Thyroid gland (tissue), 4 donors: ENCODE measurements around the gene PTGDS. TPM values are rescaled to one million over a fixed set of nuclear protein-coding genes. Genes with fewer than 3 reads are reported as not detected.

ENCODE experiments used
- DNase-seq, 2 donors: peaks; one replicate each; pipeline ENCODE4 v3.0.0-alpha.2; 2019
- H3K27ac ChIP-seq, 3 donors: fragments of 200-600 bp; sonication (generic); 1 replicate in 2 of 3; 2 replicates in 1 of 3; pipeline ENCODE4 v1.5.1; 2016 to 2019; ENCODE audit warnings: mild to moderate bottlenecking in 1 of 3, moderate library complexity in 1 of 3
- H3K27me3 ChIP-seq: fragments of 200-600 bp; sonication (generic); one replicate; pipeline ENCODE4 v1.5.1; 2019
- H3K36me3 ChIP-seq, 2 donors: fragments of 200-600 bp; sonication (generic); one replicate each; pipeline ENCODE4 v1.5.1; 2016 to 2019
- H3K4me1 ChIP-seq, 2 donors: fragments of 200-600 bp; sonication (generic); one replicate each; pipeline ENCODE4 v1.5.1; 2017 to 2019
- H3K4me3 ChIP-seq, 3 donors: fragments of 200-600 bp; sonication (generic); replicated peaks in 1 of 3; 1 replicate in 2 of 3; 2 replicates in 1 of 3; pipeline ENCODE4 v1.5.1; 2016; ENCODE audit warnings: mild to moderate bottlenecking in 1 of 3
- H3K9me3 ChIP-seq: fragments of 200-600 bp; sonication (generic); one replicate; pipeline ENCODE4 v1.5.1; 2017
- POLR2A ChIP-seq, 2 donors: fragments of 450-650 bp; IDR thresholded peaks; one replicate each; pipeline ENCODE4 v1.6.1; 2017; ENCODE audit warnings: antibody characterized with exemption in 2 of 2, mild to moderate bottlenecking in 2 of 2, moderate library complexity in 1 of 2
- WGBS, 2 donors: methylation state at CpG; one replicate each; pipeline ENCODE4 v1.1.5; 2017; 5-methylcytosine and 5-hydroxymethylcytosine counted together
- intact Hi-C: fragments of 100-400 bp; cut with DNase I; formaldehyde crosslinking; loops from one replicate; pipeline ENCODE4 v1.15.1; 2023
- total RNA-seq, 4 donors: library from RNA; depleted of rRNA; stranded (reverse); fragments of >200 nt; gene quantifications; one replicate each; pipeline ENCODE4 v1.2.3, GENCODE V29; 2016
- TF ChIP-seq, protein P1 (sequence below), 6 experiments: fragments of 200-600 bp in 3 of 6; fragments of 450-650 bp in 3 of 6; sonication (generic) in 3 of 6; IDR thresholded peaks; one replicate each; pipeline ENCODE4 v1.5.1; 2016 to 2019; ENCODE audit warnings: antibody characterized with exemption in 6 of 6, mild to moderate bottlenecking in 2 of 6, inconsistent platforms in 1 of 6, moderate library complexity in 1 of 6

Gene PTGDS
- total RNA-seq, 4 donors from 2014 or later = 5.0 to 39.5 (median 33.9) TPM

DNA sequence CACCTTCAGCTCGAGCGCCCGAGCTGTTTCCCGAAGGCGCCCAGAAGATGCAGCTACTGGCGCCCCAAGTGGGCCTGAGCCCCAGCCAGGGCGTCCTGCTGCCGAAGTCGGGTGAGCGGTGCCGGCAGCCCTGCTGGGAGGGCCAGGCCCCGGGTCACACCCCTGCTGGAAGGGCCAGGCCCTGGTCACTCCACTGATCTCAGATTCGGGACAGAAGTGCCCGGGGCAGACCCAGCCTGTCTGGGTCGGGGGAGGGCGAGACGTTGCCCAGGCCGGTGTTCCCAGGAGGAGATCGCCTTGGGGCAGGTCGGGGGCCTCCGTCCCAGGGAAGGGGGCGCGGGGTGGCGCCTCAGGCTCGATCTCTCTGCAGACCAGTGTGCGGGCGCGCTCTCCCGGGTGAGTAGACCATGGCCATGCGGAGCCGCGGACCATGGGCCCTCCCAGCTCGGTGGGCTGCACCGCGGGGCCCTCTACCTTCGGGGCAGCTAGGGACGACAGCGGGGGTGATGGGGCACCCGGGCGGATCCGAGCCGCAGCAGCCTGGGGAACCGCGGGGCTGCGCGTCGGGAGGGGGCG is 7.8 kb downstream of the PTGDS start:
- H3K36me3 ChIP-seq = no peaks in the 10 kb centered on the region
- no peak overlapping the region for H3K4me3 ChIP-seq
- intact Hi-C loops = no loop called here
- H3K9me3 ChIP-seq = no peaks in the 10 kb centered on the region
- no peaks in the 10 kb centered on the region for H3K27me3 ChIP-seq
- 33 to 50% methylated on average over 1 to 13 of the region's 48 CpGs for WGBS, 2 donors
- no peak for DNase-seq
- H3K4me1 ChIP-seq = peaks cover 0 to 7% of the 10 kb centered on the region in 2 donors
- H3K27ac ChIP-seq = no peak overlapping the region
- no peak for TF ChIP-seq POLR2A (IDR thresholded peaks at IDR 0.05)
- TF ChIP-seq, protein P1, sequence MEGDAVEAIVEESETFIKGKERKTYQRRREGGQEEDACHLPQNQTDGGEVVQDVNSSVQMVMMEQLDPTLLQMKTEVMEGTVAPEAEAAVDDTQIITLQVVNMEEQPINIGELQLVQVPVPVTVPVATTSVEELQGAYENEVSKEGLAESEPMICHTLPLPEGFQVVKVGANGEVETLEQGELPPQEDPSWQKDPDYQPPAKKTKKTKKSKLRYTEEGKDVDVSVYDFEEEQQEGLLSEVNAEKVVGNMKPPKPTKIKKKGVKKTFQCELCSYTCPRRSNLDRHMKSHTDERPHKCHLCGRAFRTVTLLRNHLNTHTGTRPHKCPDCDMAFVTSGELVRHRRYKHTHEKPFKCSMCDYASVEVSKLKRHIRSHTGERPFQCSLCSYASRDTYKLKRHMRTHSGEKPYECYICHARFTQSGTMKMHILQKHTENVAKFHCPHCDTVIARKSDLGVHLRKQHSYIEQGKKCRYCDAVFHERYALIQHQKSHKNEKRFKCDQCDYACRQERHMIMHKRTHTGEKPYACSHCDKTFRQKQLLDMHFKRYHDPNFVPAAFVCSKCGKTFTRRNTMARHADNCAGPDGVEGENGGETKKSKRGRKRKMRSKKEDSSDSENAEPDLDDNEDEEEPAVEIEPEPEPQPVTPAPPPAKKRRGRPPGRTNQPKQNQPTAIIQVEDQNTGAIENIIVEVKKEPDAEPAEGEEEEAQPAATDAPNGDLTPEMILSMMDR (IDR thresholded peaks at IDR 0.05) = no peak

DNA sequence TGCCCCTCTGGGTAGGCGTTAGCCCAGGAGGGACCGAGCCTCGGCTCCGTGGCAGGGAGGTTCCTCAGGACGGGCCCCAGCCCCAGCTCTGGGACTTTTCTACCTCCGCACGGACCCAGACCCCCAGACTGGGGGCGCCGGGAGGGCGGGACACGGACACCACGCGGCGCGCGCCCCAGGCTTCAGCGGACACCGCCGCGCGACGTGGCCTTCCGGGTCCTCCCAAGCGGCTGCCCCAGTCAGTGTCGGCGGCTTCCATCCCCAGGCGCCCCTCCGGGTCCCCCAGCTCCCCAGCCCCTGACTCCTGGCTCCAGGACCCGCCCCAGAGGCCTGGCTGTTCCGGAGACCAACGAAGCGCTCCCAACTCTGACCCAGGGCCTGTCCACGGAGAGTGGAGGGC is 8.5 kb downstream of the PTGDS start:
- WGBS, 2 donors = 43 to 47% methylated on average over 18 to 22 of the region's 33 CpGs
- no peaks in the 10 kb centered on the region for H3K27me3 ChIP-seq
- no peaks in the 10 kb centered on the region for H3K36me3 ChIP-seq
- H3K4me3 ChIP-seq = no peak overlapping the region
- no peak for DNase-seq
- intact Hi-C loops = no loop called here
- peaks cover 0 to 7% of the 10 kb centered on the region in 2 donors for H3K4me1 ChIP-seq
- H3K27ac ChIP-seq = no peak overlapping the region
- TF ChIP-seq, protein P1 (IDR thresholded peaks at IDR 0.05) = no peak
- TF ChIP-seq POLR2A (IDR thresholded peaks at IDR 0.05) = no peak
- H3K9me3 ChIP-seq = no peaks in the 10 kb centered on the region

DNA sequence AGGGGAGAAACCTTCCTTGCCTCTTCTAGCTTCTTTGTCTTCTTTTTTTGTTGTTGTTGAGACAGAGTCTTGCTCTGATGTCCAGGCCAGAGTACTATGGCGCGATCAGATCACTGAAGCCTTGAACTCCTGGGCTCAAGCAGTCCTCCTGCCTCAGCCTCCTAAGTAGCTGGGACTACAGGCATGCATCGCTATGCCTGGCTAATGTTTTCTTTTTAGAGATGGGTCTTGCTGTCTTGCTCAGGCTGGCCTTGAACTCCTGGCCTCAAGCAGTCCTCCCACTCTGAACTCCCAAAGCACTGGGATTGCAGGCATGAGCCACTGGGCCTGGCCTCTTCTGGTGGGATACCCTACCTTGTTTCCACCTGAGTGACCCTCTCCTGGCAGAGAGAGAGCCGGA is 11.6 kb downstream of the PTGDS start:
- no peak overlapping the region for H3K27ac ChIP-seq
- DNase-seq = no peak
- H3K27me3 ChIP-seq = no peaks in the 10 kb centered on the region
- H3K4me1 ChIP-seq = peaks cover 13 to 29% of the 10 kb centered on the region in 2 donors
- no peaks in the 10 kb centered on the region for H3K9me3 ChIP-seq
- no peaks in the 10 kb centered on the region for H3K36me3 ChIP-seq
- WGBS, 2 donors = 100% methylated on average over 4 of the region's 4 CpGs
- H3K4me3 ChIP-seq = no peak overlapping the region
- intact Hi-C loops = no loop called here
- TF ChIP-seq, protein P1 (IDR thresholded peaks at IDR 0.05) = no peak
- no peak for TF ChIP-seq POLR2A (IDR thresholded peaks at IDR 0.05)

DNA sequence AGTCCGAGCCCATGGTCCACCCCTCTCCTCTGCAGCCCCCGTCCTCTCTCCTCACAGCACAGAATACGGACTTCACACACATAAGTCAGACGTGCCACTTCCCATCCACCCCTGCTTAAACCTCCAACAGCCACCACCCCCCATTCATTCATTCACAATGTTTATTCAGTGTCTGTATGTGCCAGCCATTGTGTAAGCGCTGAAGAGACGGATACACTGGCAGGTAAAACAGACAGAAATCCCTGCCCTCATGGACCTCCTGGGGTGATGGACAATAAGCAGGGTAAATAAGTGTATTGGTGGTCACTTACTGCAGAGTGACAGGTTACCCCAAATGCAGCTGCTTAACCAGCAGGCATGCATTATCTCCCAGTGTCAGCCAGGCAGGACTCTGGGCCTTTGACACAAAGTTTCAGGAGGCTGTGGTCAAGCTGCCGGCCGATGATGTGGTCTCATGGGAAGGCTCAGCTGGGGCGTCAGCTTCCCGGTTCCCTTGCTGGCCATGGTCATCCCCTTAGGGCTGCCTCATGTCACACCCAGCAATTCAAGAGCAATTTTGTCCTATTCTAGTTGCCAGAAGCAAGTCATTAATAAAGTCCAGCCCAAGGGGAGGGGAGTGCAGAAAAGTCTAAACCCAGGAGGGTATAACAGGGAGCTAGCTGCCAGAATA is 13.1 kb downstream of the PTGDS start:
- H3K4me3 ChIP-seq = no peak overlapping the region
- peaks cover 27 to 39% of the 10 kb centered on the region in 2 donors for H3K4me1 ChIP-seq
- no peak overlapping the region for H3K27ac ChIP-seq
- H3K9me3 ChIP-seq = no peaks in the 10 kb centered on the region
- H3K36me3 ChIP-seq = no peaks in the 10 kb centered on the region
- DNase-seq = no peak
- WGBS, 2 donors = 66 to 69% methylated on average over 10 of the region's 10 CpGs
- TF ChIP-seq, protein P1 (IDR thresholded peaks at IDR 0.05) = no peak
- no peak for TF ChIP-seq POLR2A (IDR thresholded peaks at IDR 0.05)
- intact Hi-C loops = no loop called here
- no peaks in the 10 kb centered on the region for H3K27me3 ChIP-seq
